Stomach (tissue), 9 donors: ENCODE data around the gene SAFB. TPM values are rescaled to one million over a fixed set of nuclear protein-coding genes. Genes with fewer than 3 reads are reported as not detected.

ENCODE experiments used
- DNase-seq, 2 donors: peaks; one replicate each; pipeline versions ENCODE4 v3.0.0 to v3.0.0-alpha.2; 2013 to 2019
- H3K27ac ChIP-seq, 5 donors: fragments of 200-600 bp in 4 of 5; sonication (generic) in 4 of 5; one replicate each; pipeline ENCODE4 v1.5.1; 2013 to 2019; ENCODE audit warnings: mild to moderate bottlenecking in 1 of 5, moderate library complexity in 1 of 5
- H3K27me3 ChIP-seq, 3 donors: fragments of 200-600 bp; sonication (generic); one replicate each; pipeline ENCODE4 v1.5.1; 2017 to 2019; ENCODE audit warnings: mixed run types in 1 of 3
- H3K36me3 ChIP-seq, 4 donors: fragments of 200-600 bp; sonication (generic); 1 replicate in 3 of 4; 2 replicates in 1 of 4; pipeline ENCODE4 v1.5.1; 2016 to 2019
- H3K4me1 ChIP-seq, 4 donors: fragments of 200-600 bp; sonication (generic); one replicate each; pipeline ENCODE4 v1.5.1; 2016 to 2019
- H3K4me3 ChIP-seq, 4 donors: fragments of 200-600 bp; sonication (generic) in 3 of 4; one replicate each; pipeline ENCODE4 v1.5.1; 2016 to 2019; ENCODE audit warnings: mild to moderate bottlenecking in 1 of 4
- H3K9me3 ChIP-seq, 4 donors: fragments of 200-600 bp; sonication (generic); one replicate each; pipeline ENCODE4 v1.5.1; 2016 to 2019
- EP300 ChIP-seq: sonication (generic); formaldehyde crosslinking; IDR thresholded peaks from one replicate; pipeline ENCODE4 v1.6.1; 2017; ENCODE audit warnings: antibody characterized with exemption
- POLR2A ChIP-seq, 4 donors: fragments of 450-650 bp; IDR thresholded peaks; one replicate each; pipeline ENCODE4 v1.6.1; 2016; ENCODE audit warnings: antibody characterized with exemption in 4 of 4, control low read depth in 2 of 4, mild to moderate bottlenecking in 1 of 4, moderate library complexity in 1 of 4
- POLR2AphosphoS5 ChIP-seq, 3 donors: sonication (generic); formaldehyde crosslinking; IDR thresholded peaks; one replicate each; pipeline ENCODE4 v1.6.1; 2016; ENCODE audit warnings: antibody characterized with exemption in 3 of 3
- WGBS, 5 donors: extraction: QIAGEN DNeasy Blood & Tissue Kit in 3 of 5; methylation state at CpG; one replicate each; pipeline versions ENCODE4 v1.1.5 to v1.1.7; 2013 to 2018; 5-methylcytosine and 5-hydroxymethylcytosine counted together
- intact Hi-C: fragments of 100-400 bp; cut with DNase I; formaldehyde crosslinking; loops from one replicate; pipeline ENCODE4 v1.15.1; 2023; ENCODE audit warnings: low total_unique reads
- polyA plus RNA-seq, 3 donors: library from polyadenylated mRNA; stranded (reverse); fragments of 200-250 nt; gene quantifications; one replicate each; pipeline ENCODE4 v1.2.3, GENCODE V29; 2013
- total RNA-seq, 5 donors: library from RNA; depleted of rRNA; stranded (reverse); fragments of >200 nt; gene quantifications; one replicate each; pipeline versions ENCODE4 v1.1.0 to v1.2.3, GENCODE V29; 2014 to 2016
- TF ChIP-seq, protein P1 (sequence below), 7 experiments: fragments of 450-650 bp in 4 of 7; fragments of 200-600 bp in 3 of 7; sonication (generic) in 3 of 7; IDR thresholded peaks; one replicate each; pipeline ENCODE4 v1.5.1; 2016 to 2019; ENCODE audit warnings: antibody characterized with exemption in 7 of 7, control low read depth in 2 of 7, mild to moderate bottlenecking in 1 of 7
- donor health status: healthy with polysubstance abuse.
- donor health status: Bipolar disorder and iron deficiency.
- donor health status: healthy.

Gene SAFB
- total and polyA plus RNA-seq, 8 donors, result 33.1 to 636 (median 70.7) TPM

DNA sequence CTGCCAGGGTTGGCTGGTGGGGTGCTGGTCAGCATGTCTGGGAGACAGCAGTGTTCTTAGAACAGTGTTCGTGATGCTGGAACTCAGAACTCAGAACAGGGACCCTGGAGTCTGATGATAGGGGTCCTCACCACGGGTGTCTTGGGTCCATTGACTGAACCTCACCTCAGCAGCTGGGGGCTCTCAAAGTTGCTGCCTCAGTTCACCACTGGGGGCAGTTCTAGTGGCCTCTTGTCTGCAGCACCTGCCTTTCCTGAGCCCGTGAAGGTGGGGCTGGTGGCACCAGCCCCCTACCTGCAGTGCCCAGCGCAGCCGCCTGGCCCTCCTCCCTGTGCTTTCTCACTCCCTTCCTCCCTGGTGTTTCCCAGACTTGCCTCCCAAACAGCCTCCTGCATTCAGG, 28.5 kb downstream of the SAFB start:
- H3K27me3 ChIP-seq, result no peaks in the 10 kb centered on the region
- no peak overlapping the region for H3K4me3 ChIP-seq
- no peak for DNase-seq
- no peak for TF ChIP-seq POLR2A (IDR thresholded peaks at IDR 0.05)
- no peak for TF ChIP-seq POLR2AphosphoS5 (IDR thresholded peaks at IDR 0.05)
- no peak for TF ChIP-seq EP300
- TF ChIP-seq, protein P1, sequence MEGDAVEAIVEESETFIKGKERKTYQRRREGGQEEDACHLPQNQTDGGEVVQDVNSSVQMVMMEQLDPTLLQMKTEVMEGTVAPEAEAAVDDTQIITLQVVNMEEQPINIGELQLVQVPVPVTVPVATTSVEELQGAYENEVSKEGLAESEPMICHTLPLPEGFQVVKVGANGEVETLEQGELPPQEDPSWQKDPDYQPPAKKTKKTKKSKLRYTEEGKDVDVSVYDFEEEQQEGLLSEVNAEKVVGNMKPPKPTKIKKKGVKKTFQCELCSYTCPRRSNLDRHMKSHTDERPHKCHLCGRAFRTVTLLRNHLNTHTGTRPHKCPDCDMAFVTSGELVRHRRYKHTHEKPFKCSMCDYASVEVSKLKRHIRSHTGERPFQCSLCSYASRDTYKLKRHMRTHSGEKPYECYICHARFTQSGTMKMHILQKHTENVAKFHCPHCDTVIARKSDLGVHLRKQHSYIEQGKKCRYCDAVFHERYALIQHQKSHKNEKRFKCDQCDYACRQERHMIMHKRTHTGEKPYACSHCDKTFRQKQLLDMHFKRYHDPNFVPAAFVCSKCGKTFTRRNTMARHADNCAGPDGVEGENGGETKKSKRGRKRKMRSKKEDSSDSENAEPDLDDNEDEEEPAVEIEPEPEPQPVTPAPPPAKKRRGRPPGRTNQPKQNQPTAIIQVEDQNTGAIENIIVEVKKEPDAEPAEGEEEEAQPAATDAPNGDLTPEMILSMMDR (IDR thresholded peaks at IDR 0.05), result no peak
- H3K36me3 ChIP-seq, result peaks cover 92 to 93% (median 93%) of the 10 kb centered on the region in 4 donors
- no peak overlapping the region for H3K27ac ChIP-seq
- no peaks in the 10 kb centered on the region for H3K4me1 ChIP-seq
- intact Hi-C loops, result no loop called here
- H3K9me3 ChIP-seq, result no peaks in the 10 kb centered on the region
- WGBS, 5 donors, result 69 to 100% (median 97%) methylated on average over 3 to 5 of the region's 5 CpGs

DNA sequence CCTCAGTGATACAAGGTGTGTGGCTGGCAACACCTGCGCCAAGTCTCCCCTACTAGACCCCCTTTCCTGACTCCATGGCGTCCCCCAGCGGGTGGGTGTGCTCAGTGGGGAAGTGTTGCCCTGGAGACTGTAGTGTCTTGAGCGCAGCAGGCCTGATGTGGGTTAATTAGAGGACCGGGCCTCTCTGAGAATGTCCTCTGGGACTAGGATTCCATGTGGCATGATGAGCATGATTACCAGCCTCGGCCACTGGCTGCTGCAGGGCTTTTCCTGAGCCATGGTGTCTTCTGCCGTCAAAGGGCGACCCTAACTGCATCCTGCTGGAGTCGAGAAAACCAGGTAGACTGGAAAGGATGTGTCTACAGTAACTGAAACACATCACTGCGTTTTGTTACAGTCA, 29.4 kb downstream of the SAFB start:
- intact Hi-C loops, result no loop called here
- WGBS, 5 donors, result 89 to 95% (median 93%) methylated on average over 9 to 10 of the region's 10 CpGs
- H3K36me3 ChIP-seq, result peaks cover 90 to 93% (median 93%) of the 10 kb centered on the region in 4 donors

DNA sequence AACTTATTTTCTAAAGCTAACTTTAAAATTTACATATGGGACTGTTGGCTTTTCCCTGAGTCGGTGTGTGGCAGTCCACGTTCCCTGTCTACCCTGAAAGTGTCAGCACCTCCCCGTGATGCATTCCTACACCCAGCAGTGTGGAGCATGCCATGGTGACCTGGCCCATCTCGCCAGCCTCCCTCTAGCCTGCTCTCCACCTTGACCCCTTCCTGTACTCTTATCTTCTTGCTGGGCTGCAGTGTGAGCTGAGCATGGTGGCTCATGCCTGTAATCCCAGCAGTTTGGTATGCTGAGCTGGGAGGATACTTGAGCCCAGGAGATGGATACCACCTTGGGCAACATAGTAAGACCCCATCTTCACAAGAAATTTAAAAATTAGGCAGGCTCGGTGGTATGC, 32.0 kb downstream of the SAFB start:
- Histone ChIP-seq H3K27me3 (no peaks in the 10 kb centered on the region), H3K4me3 (no peak overlapping the region), H3K36me3 (peaks cover 98 to 100% (median 100%) of the 10 kb centered on the region in 4 donors), H3K4me1 (no peaks in the 10 kb centered on the region), H3K27ac (no peak overlapping the region), H3K9me3 (no peaks in the 10 kb centered on the region)
- WGBS, 5 donors, result 86 to 92% (median 89%) methylated on average over 5 of the region's 5 CpGs
- TF ChIP-seq POLR2AphosphoS5 (IDR thresholded peaks at IDR 0.05), result no peak
- TF ChIP-seq POLR2A (IDR thresholded peaks at IDR 0.05), result no peak
- TF ChIP-seq, protein P1 (IDR thresholded peaks at IDR 0.05), result no peak
- TF ChIP-seq EP300, result no peak
- intact Hi-C loops, result no loop called here
- no peak for DNase-seq

More for the DNA sequence above, 29.4 kb downstream of the SAFB start:
- no peaks in the 10 kb centered on the region for H3K27me3 ChIP-seq
- no peak for DNase-seq
- H3K4me3 ChIP-seq, result no peak overlapping the region
- no peak for TF ChIP-seq POLR2A (IDR thresholded peaks at IDR 0.05)
- no peak for TF ChIP-seq EP300
- no peak for TF ChIP-seq POLR2AphosphoS5 (IDR thresholded peaks at IDR 0.05)
- TF ChIP-seq, protein P1 (IDR thresholded peaks at IDR 0.05), result no peak
- H3K4me1 ChIP-seq, result no peaks in the 10 kb centered on the region
- no peaks in the 10 kb centered on the region for H3K9me3 ChIP-seq
- H3K27ac ChIP-seq, result no peak overlapping the region

DNA sequence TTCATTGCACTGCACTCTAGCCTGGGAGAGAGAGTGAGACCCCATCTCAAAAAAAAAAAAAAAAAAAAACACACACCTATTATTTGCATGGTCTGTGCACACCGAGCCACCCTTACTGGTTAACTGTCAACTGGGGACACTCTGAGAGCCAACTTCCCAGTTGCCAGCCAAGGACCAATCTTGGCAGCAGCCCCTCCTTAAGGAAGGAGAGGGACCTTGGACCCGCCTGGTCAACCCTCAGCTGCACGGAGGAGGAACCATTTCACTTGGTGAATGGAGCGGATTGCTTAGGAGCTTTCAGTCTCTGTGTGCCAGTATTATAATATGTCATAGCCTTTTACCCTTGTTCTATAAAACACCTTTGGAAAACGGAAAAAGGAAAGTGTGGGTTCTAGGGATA, 32.5 kb downstream of the SAFB start:
- no peaks in the 10 kb centered on the region for H3K9me3 ChIP-seq
- intact Hi-C loops, result no loop called here
- 74 to 85% (median 78%) methylated on average over 5 of the region's 5 CpGs for WGBS, 5 donors
- no peaks in the 10 kb centered on the region for H3K27me3 ChIP-seq
- no peaks in the 10 kb centered on the region for H3K4me1 ChIP-seq
- H3K27ac ChIP-seq, result no peak overlapping the region
- no peak overlapping the region for H3K4me3 ChIP-seq
- no peak for DNase-seq
- peaks cover 96 to 100% (median 100%) of the 10 kb centered on the region in 4 donors for H3K36me3 ChIP-seq
- TF ChIP-seq POLR2AphosphoS5 (IDR thresholded peaks at IDR 0.05) (no peak), EP300 (no peak), POLR2A (IDR thresholded peaks at IDR 0.05) (no peak)
- TF ChIP-seq, protein P1 (IDR thresholded peaks at IDR 0.05), result no peak
